Adrenal gland (tissue), 5 donors: ENCODE data around the gene PQBP1.

Experiments used
- POLR2A ChIP-seq, 2 donors: fragments of 450-650 bp; IDR thresholded peaks; one replicate each; pipeline ENCODE4 v1.6.1; 2017; ENCODE audit warnings: antibody characterized with exemption in 2 of 2, mild to moderate bottlenecking in 2 of 2, moderate library complexity in 1 of 2
- TF ChIP-seq, protein P1 (sequence below), 6 experiments: fragments of 450-650 bp in 4 of 6; fragments of 200-600 bp in 2 of 6; sonication (generic) in 1 of 6; IDR thresholded peaks; 1 replicate in 5 of 6; 2 replicates in 1 of 6; pipeline versions ENCODE4 v1.5.1 to v1.8.0; 2016 to 2021; ENCODE audit warnings: antibody characterized with exemption in 6 of 6, mild to moderate bottlenecking in 2 of 6, moderate library complexity in 1 of 6
- donor health status: DM: no; HTN: no; CAD: no.

DNA sequence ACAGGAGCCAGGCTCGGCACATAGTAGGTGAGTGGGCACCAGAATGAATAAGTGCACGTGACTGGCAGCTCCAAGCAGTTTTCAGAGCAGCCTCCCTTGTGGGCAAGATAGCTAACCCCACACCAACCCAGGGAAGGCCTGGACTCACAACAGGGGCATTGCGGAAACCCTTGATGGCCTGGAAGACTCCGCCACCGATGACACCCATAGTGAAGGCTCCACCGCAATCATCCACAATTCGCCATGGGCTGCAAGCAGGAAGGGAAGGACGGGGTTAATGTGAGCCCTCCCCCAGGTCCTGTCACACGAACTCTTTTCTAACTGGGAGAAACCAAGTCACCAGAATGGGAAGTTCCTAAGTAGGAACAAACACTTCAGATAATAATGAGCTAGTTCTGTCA, 1.1 kb upstream of the PQBP1 start:
- TF ChIP-seq, protein P1, sequence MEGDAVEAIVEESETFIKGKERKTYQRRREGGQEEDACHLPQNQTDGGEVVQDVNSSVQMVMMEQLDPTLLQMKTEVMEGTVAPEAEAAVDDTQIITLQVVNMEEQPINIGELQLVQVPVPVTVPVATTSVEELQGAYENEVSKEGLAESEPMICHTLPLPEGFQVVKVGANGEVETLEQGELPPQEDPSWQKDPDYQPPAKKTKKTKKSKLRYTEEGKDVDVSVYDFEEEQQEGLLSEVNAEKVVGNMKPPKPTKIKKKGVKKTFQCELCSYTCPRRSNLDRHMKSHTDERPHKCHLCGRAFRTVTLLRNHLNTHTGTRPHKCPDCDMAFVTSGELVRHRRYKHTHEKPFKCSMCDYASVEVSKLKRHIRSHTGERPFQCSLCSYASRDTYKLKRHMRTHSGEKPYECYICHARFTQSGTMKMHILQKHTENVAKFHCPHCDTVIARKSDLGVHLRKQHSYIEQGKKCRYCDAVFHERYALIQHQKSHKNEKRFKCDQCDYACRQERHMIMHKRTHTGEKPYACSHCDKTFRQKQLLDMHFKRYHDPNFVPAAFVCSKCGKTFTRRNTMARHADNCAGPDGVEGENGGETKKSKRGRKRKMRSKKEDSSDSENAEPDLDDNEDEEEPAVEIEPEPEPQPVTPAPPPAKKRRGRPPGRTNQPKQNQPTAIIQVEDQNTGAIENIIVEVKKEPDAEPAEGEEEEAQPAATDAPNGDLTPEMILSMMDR (IDR thresholded peaks at IDR 0.05): no peak
- TF ChIP-seq POLR2A (IDR thresholded peaks at IDR 0.05): no peak
